Measurements from ENCODE around the gene SELENOV. TPM values are rescaled to one million over a fixed set of nuclear protein-coding genes. Genes with fewer than 3 reads are reported as not detected.
A peak's percentile ranks its signal among the peaks of the same experiment; 100 is the strongest.

The SELENOV gene, protein sequence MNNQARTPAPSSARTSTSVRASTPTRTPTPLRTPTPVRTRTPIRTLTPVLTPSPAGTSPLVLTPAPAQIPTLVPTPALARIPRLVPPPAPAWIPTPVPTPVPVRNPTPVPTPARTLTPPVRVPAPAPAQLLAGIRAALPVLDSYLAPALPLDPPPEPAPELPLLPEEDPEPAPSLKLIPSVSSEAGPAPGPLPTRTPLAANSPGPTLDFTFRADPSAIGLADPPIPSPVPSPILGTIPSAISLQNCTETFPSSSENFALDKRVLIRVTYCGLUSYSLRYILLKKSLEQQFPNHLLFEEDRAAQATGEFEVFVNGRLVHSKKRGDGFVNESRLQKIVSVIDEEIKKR
- not detected for total RNA-seq
- polyA plus RNA-seq, result not detected

DNA sequence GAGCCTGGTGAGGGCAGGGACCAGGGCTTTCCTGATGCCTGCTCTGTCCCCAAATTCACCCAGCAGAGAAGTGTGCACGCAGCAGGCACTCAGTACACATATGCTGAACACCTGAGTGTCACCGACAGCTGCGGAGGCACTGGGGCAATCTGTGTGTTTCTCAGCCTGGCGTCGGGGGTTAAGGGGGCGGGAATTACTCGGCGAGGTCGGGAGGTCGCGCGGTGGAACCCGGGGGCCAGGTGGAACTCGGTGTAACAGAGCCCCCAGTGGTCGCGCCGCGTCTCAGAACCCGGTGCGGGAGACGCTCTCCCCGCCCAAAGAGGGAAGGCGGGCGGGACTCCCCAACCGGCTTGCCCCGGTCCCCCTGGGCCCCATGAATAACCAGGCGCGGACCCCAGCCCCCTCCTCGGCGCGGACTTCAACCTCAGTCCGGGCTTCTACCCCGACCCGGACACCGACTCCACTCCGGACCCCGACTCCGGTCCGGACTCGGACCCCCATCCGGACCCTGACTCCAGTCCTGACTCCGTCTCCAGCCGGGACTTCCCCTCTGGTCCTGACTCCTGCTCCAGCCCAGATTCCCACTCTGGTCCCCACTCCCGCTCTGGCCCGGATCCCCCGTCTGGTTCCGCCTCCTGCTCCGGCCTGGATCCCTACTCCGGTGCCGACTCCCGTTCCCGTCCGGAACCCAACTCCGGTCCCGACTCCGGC is at the start of gene SELENOV:
TSS of gene SELENOV (plus strand) at position 300 of the 711 bp plus-strand sequence. CDS start at position 374, 74 bp downstream.
- DNase-seq (no peak), ATAC-seq (ENCODE audit: low read depth in 2 of 2) (peak; percentile 44 to 60)
- peaks cover 16% of the 10 kb centered on the region for H3K4me1 ChIP-seq (ENCODE audit: control insufficient read depth, insufficient read depth, low read length, poor library complexity, severe bottlenecking)
- H3K4me3 ChIP-seq (ENCODE audit: low read depth, low read length), result no peak within 1 kb of the TSS
- Mint-ChIP-seq H3K27me3 (peaks cover 49% of the 10 kb centered on the region), H3K36me3 (peaks cover 9% of the 10 kb centered on the region), H3K4me3 (peak within 1 kb of the TSS; percentile 32 to 84 (median 66)), H3K27ac (peak within 1 kb of the TSS in 1 of 3 donors; percentile 66), H3K4me1 (peaks cover 0 to 17% (median 7%) of the 10 kb centered on the region in 4 donors), H3K9me3 (peaks cover 0 to 3% (median under 1%) of the 10 kb centered on the region in 7 donors)
- no peaks in the 10 kb centered on the region for H3K9me3 ChIP-seq (ENCODE audit: control insufficient read depth in 2 of 2, low read length in 2 of 2)
- peaks cover 14% of the 10 kb centered on the region for H3K27me3 ChIP-seq (ENCODE audit: control insufficient read depth, insufficient read depth, low read length)
- H3K36me3 ChIP-seq (ENCODE audit: control insufficient read depth, insufficient read depth, low read length), result no peaks in the 10 kb centered on the region
- no peak within 1 kb of the TSS for H3K27ac ChIP-seq (ENCODE audit: insufficient read depth, low read length, poor library complexity, severe bottlenecking)

DNA sequence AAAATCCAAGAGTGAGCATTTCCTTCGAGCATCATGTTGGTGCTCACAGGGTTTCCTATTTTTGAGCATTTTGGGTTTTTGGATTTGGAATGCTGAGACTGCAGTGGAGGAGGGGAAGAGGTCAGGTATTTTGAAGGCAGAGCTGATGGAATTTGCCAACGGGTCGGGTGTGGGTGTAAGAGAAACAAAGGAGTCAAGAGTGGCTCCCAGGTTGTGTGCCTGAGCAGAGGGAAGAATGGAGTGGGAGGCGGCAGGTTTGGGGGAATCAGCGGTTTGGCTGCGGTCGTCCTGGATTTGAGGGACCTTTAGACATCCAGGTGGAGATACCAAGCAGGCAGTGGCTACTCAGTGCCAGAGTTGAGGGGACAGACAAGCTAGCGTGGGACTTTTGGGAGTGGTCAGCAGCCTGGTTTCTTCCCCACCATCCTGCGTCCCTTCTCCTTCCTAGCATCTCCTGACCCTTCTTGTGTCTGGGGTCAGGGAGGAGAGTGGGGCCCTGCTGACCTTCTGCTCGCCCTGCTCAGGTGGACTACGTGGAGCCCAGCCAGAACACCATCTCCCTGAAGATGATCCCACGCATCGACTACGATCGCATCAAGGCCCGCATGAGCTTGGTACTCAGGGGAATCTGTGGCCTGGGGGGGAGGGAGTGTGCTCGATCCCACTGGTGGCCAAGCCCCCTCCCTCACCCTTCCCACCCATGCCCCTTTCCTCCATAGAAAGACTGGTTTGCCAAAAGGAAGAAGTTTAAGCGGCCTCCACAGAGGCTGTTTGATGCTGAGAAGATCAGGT is 48.8 kb upstream of the SELENOV start:
- Mint-ChIP-seq H3K36me3 (peaks cover 36% of the 10 kb centered on the region), H3K27me3 (no peaks in the 10 kb centered on the region), H3K4me1 (peaks cover 0 to 5% (median 2%) of the 10 kb centered on the region in 4 donors), H3K9me3 (no peaks in the 10 kb centered on the region), H3K4me3 (peak overlapping the region in 2 of 4 donors; percentile 30 to 33), H3K27ac (no peak overlapping the region)
- H3K4me3 ChIP-seq (ENCODE audit: low read depth, low read length), result no peak overlapping the region
- no peaks in the 10 kb centered on the region for H3K27me3 ChIP-seq (ENCODE audit: control insufficient read depth, insufficient read depth, low read length)
- H3K4me1 ChIP-seq (ENCODE audit: control insufficient read depth, insufficient read depth, low read length, poor library complexity, severe bottlenecking), result no peaks in the 10 kb centered on the region
- ATAC-seq (ENCODE audit: low read depth in 2 of 2), result no peak
- no peak for DNase-seq
- H3K27ac ChIP-seq (ENCODE audit: insufficient read depth, low read length, poor library complexity, severe bottlenecking), result no peak overlapping the region
- no peaks in the 10 kb centered on the region for H3K9me3 ChIP-seq (ENCODE audit: control insufficient read depth in 2 of 2, low read length in 2 of 2)
- H3K36me3 ChIP-seq (ENCODE audit: control insufficient read depth, insufficient read depth, low read length), result peaks cover 82% of the 10 kb centered on the region

GRCh38 chr19:39467941-39468340 is 47.0 kb upstream of the SELENOV start:
- peaks cover 92% of the 10 kb centered on the region for H3K36me3 ChIP-seq (ENCODE audit: control insufficient read depth, insufficient read depth, low read length)
- Mint-ChIP-seq H3K4me3 (no peak overlapping the region), H3K27me3 (no peaks in the 10 kb centered on the region), H3K36me3 (peaks cover 42% of the 10 kb centered on the region), H3K27ac (no peak overlapping the region), H3K9me3 (peaks cover 0 to 3% (median 0%) of the 10 kb centered on the region in 7 donors), H3K4me1 (peaks cover 0 to 5% (median 2%) of the 10 kb centered on the region in 4 donors)
- H3K4me1 ChIP-seq (ENCODE audit: control insufficient read depth, insufficient read depth, low read length, poor library complexity, severe bottlenecking), result no peaks in the 10 kb centered on the region
- H3K27me3 ChIP-seq (ENCODE audit: control insufficient read depth, insufficient read depth, low read length), result no peaks in the 10 kb centered on the region
- H3K4me3 ChIP-seq (ENCODE audit: low read depth, low read length), result no peak overlapping the region
- no peak overlapping the region for H3K27ac ChIP-seq (ENCODE audit: insufficient read depth, low read length, poor library complexity, severe bottlenecking)
- ATAC-seq (ENCODE audit: low read depth in 2 of 2) (no peak), DNase-seq (no peak)
- no peaks in the 10 kb centered on the region for H3K9me3 ChIP-seq (ENCODE audit: control insufficient read depth in 2 of 2, low read length in 2 of 2)

- ATAC-seq (ENCODE audit: low read depth in 2 of 2), result no peak
- no peak overlapping the region for H3K4me3 ChIP-seq (ENCODE audit: low read depth, low read length)
- H3K27me3 ChIP-seq (ENCODE audit: control insufficient read depth, insufficient read depth, low read length), result no peaks in the 10 kb centered on the region
- Mint-ChIP-seq H3K4me3 (no peak overlapping the region), H3K36me3 (peaks cover 37% of the 10 kb centered on the region), H3K27me3 (no peaks in the 10 kb centered on the region), H3K27ac (peak overlapping the region in 1 of 3 donors; percentile 70), H3K9me3 (peaks cover 0 to 3% (median 0%) of the 10 kb centered on the region in 7 donors), H3K4me1 (peaks cover 0 to 4% (median under 1%) of the 10 kb centered on the region in 4 donors)
- no peak for DNase-seq
- H3K27ac ChIP-seq (ENCODE audit: insufficient read depth, low read length, poor library complexity, severe bottlenecking), result no peak overlapping the region
- no peaks in the 10 kb centered on the region for H3K4me1 ChIP-seq (ENCODE audit: control insufficient read depth, insufficient read depth, low read length, poor library complexity, severe bottlenecking)
- H3K9me3 ChIP-seq (ENCODE audit: control insufficient read depth in 2 of 2, low read length in 2 of 2), result no peaks in the 10 kb centered on the region
- H3K36me3 ChIP-seq (ENCODE audit: control insufficient read depth, insufficient read depth, low read length), result peaks cover 96% of the 10 kb centered on the region
Observed at GRCh38 chr19:39469036-39469435, 45.9 kb upstream of the SELENOV start.

- Histone ChIP-seq H3K9me3 (ENCODE audit: control insufficient read depth in 2 of 2, low read length in 2 of 2) (no peaks in the 10 kb centered on the region), H3K4me3 (ENCODE audit: low read depth, low read length) (no peak overlapping the region), H3K27ac (ENCODE audit: insufficient read depth, low read length, poor library complexity, severe bottlenecking) (no peak overlapping the region), H3K36me3 (ENCODE audit: control insufficient read depth, insufficient read depth, low read length) (peaks cover 95% of the 10 kb centered on the region), H3K27me3 (ENCODE audit: control insufficient read depth, insufficient read depth, low read length) (no peaks in the 10 kb centered on the region), H3K4me1 (ENCODE audit: control insufficient read depth, insufficient read depth, low read length, poor library complexity, severe bottlenecking) (no peaks in the 10 kb centered on the region)
- peak overlapping the region in 1 of 3 donors; percentile 70 for H3K27ac Mint-ChIP-seq
- H3K9me3 Mint-ChIP-seq, result peaks cover 0 to 3% (median 0%) of the 10 kb centered on the region in 7 donors
- ATAC-seq (ENCODE audit: low read depth in 2 of 2) (no peak), DNase-seq (no peak)
- H3K4me1 Mint-ChIP-seq, result peaks cover 0 to 4% (median 1%) of the 10 kb centered on the region in 4 donors
- H3K27me3 Mint-ChIP-seq, result no peaks in the 10 kb centered on the region
- H3K4me3 Mint-ChIP-seq, result no peak overlapping the region
- H3K36me3 Mint-ChIP-seq, result peaks cover 42% of the 10 kb centered on the region
Observed at GRCh38 chr19:39469567-39469966, 45.4 kb upstream of the SELENOV start.

DNA sequence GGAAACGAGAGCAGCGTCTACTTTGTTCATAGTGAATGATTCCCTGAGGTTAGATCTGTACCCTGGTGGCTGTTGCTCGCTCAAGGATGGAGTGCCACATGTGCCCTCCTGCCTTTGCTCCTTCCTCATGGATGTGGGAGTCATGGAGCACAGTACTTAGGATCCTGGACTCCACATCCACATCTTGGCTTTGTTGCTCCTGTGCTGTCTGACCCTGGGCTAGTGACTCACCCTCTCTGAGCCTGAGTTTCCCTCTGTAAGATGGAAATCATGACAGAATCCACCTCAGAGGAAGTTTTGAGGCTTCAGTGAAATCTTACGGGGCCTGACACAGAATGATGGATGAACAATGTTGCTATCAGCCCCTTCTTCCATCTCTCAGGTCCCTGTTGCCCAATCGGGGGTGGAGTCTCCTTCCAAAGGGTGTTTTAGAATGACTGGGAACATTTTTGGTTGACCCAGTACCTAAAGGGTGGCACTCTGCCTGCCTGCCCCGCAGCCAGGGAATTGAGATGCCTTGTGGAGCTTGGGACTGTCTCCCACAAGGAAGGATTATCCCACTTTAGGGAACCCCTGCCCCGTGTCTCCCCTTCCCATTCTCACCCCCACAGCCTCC is 44.1 kb upstream of the SELENOV start:
- H3K36me3 ChIP-seq (ENCODE audit: control insufficient read depth, insufficient read depth, low read length), result peaks cover 85% of the 10 kb centered on the region
- Mint-ChIP-seq H3K9me3 (peaks cover 0 to 3% (median 0%) of the 10 kb centered on the region in 7 donors), H3K4me3 (no peak overlapping the region), H3K4me1 (peaks cover 0 to 4% (median 3%) of the 10 kb centered on the region in 4 donors), H3K36me3 (peaks cover 45% of the 10 kb centered on the region), H3K27ac (no peak overlapping the region), H3K27me3 (no peaks in the 10 kb centered on the region)
- no peak for DNase-seq
- H3K27ac ChIP-seq (ENCODE audit: insufficient read depth, low read length, poor library complexity, severe bottlenecking), result no peak overlapping the region
- H3K4me3 ChIP-seq (ENCODE audit: low read depth, low read length), result no peak overlapping the region
- no peaks in the 10 kb centered on the region for H3K9me3 ChIP-seq (ENCODE audit: control insufficient read depth in 2 of 2, low read length in 2 of 2)
- ATAC-seq (ENCODE audit: low read depth in 2 of 2), result no peak
- H3K27me3 ChIP-seq (ENCODE audit: control insufficient read depth, insufficient read depth, low read length), result no peaks in the 10 kb centered on the region
- no peaks in the 10 kb centered on the region for H3K4me1 ChIP-seq (ENCODE audit: control insufficient read depth, insufficient read depth, low read length, poor library complexity, severe bottlenecking)

All from CD4-positive, CD25-positive, alpha-beta regulatory T cell (primary cell).